Gastroesophageal sphincter (tissue), 3 donors: Measurements from ENCODE around the gene FADS6.

ENCODE experiments used
- CTCF ChIP-seq, 4 experiments: fragments of 200-600 bp in 2 of 4; fragments of 450-650 bp in 2 of 4; sonication (generic) in 1 of 4; IDR thresholded peaks; one replicate each; pipeline ENCODE4 v1.5.1; 2017 to 2019; ENCODE audit warnings: antibody characterized with exemption in 4 of 4, mild to moderate bottlenecking in 2 of 4, moderate library complexity in 2 of 4
- EP300 ChIP-seq: sonication (generic); formaldehyde crosslinking; IDR thresholded peaks from one replicate; pipeline ENCODE4 v1.6.1; 2017; ENCODE audit warnings: antibody characterized with exemption, mild to moderate bottlenecking
- POLR2A ChIP-seq, 2 donors: fragments of 450-650 bp; IDR thresholded peaks; one replicate each; pipeline ENCODE4 v1.6.1; 2017; ENCODE audit warnings: antibody characterized with exemption in 2 of 2, mild to moderate bottlenecking in 2 of 2, moderate library complexity in 1 of 2

- TF ChIP-seq CTCF (IDR thresholded peaks at IDR 0.05) (no peak), POLR2A (IDR thresholded peaks at IDR 0.05) (no peak), EP300 (no peak)
These were observed 37.2 kb upstream of the FADS6 start for GRCh38 chr17:74930535-74931036.
